OCI-LY7 (cell line): Measurements from ENCODE around the gene CFAP161.

Source experiments
- CTCF ChIP-seq: fragments of 200-600 bp; sonication (generic); conservative IDR thresholded peaks from 2 replicates; pipeline ENCODE4 v1.5.1; 2014; ENCODE audit warnings: mild to moderate bottlenecking, antibody characterized with exemption, low read length, moderate library complexity, mixed read lengths
- EZH2phosphoT487 ChIP-seq: fragments of 200-600 bp; sonication (generic); IDR thresholded peaks from 2 replicates; pipeline ENCODE4 v1.6.1; 2018; ENCODE audit warnings: low read depth, borderline replicate concordance, mild to moderate bottlenecking, mixed run types, antibody characterized with exemption, low read length, moderate library complexity, mixed read lengths

- TF ChIP-seq CTCF = no peak
- no peak for TF ChIP-seq EZH2phosphoT487
Measured at GRCh38 chr15:81163961-81164800, 30.1 kb downstream of the CFAP161 start.
